ENCODE results near the gene TTC4.

TTC4 gene

DNA sequence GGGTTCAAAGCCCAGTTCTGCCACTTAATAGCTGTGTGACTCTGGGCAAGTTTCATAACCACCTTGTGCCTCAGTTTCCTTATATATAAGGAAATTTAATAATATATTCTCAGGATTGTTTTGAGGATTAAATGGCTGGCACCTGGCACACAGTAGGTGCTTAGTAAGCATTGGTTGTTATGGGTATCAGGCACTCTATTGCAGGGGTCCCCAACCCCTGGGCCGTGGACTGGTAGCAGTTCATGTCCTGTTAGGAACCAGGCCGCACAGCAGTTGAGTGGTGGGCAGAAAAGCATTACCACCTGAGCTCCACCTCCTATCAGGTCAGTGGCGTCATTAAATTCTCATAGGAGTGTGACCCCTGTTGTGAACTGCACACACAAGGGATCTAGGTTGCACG, 30.2 kb downstream of the TTC4 start:
- Histone ChIP-seq H3K9ac (ENCODE audit: low read depth, low read length, poor library complexity, severe bottlenecking) (no peak overlapping the region), H4K20me1 (ENCODE audit: insufficient read depth, low read length, poor library complexity, severe bottlenecking) (no peaks in the 10 kb centered on the region), H3K27me3 (ENCODE audit: insufficient read depth, low read length, poor library complexity, severe bottlenecking) (no peaks in the 10 kb centered on the region), H3K4me1 (ENCODE audit: insufficient read depth, low read length, poor library complexity, severe bottlenecking) (no peaks in the 10 kb centered on the region), H3K4me2 (ENCODE audit: low read depth, low read length, poor library complexity, severe bottlenecking) (no peak overlapping the region), H3K79me2 (ENCODE audit: insufficient read depth, low read length) (no peaks in the 10 kb centered on the region), H3K36me3 (ENCODE audit: insufficient read depth, low read length) (peaks cover 32% of the 10 kb centered on the region; the same call in 1 of the 2 replicates), H3K4me3 (ENCODE audit: low read length, poor library complexity, severe bottlenecking) (no peak overlapping the region), H3F3A (ENCODE audit: low read depth) (no peaks in the 10 kb centered on the region), H2AFZ (ENCODE audit: low read length) (no peak overlapping the region), H3K9me3 (ENCODE audit: insufficient read depth, low read depth, low read length) (no peaks in the 10 kb centered on the region), H3K9me2 (replicated peaks; ENCODE audit: low read depth, low read length) (no peaks in the 10 kb centered on the region)
- TF ChIP-seq EZH2phosphoT487 (IDR thresholded peaks at IDR 0.05; ENCODE audit: borderline replicate concordance) = no peak
- TF ChIP-seq, protein P1, sequence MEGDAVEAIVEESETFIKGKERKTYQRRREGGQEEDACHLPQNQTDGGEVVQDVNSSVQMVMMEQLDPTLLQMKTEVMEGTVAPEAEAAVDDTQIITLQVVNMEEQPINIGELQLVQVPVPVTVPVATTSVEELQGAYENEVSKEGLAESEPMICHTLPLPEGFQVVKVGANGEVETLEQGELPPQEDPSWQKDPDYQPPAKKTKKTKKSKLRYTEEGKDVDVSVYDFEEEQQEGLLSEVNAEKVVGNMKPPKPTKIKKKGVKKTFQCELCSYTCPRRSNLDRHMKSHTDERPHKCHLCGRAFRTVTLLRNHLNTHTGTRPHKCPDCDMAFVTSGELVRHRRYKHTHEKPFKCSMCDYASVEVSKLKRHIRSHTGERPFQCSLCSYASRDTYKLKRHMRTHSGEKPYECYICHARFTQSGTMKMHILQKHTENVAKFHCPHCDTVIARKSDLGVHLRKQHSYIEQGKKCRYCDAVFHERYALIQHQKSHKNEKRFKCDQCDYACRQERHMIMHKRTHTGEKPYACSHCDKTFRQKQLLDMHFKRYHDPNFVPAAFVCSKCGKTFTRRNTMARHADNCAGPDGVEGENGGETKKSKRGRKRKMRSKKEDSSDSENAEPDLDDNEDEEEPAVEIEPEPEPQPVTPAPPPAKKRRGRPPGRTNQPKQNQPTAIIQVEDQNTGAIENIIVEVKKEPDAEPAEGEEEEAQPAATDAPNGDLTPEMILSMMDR (conservative IDR thresholded peaks at IDR 0.05; ENCODE audit: low read length) = no peak

- H3K79me2 ChIP-seq (ENCODE audit: insufficient read depth, low read length) = no peaks in the 10 kb centered on the region
- no peaks in the 10 kb centered on the region for H3F3A ChIP-seq (ENCODE audit: low read depth)
- H3K4me2 ChIP-seq (ENCODE audit: low read depth, low read length, poor library complexity, severe bottlenecking) = no peak overlapping the region
Measured at GRCh38 chr1:54748094-54748835, 32.6 kb downstream of the TTC4 start.

GRCh38 chr1:54750596-54750995, 34.9 kb downstream of the TTC4 start:
- no peaks in the 10 kb centered on the region for H3K79me2 ChIP-seq (ENCODE audit: insufficient read depth, low read length)
- H3K9me2 ChIP-seq (replicated peaks; ENCODE audit: low read depth, low read length) = no peaks in the 10 kb centered on the region
- no peaks in the 10 kb centered on the region for H4K20me1 ChIP-seq (ENCODE audit: insufficient read depth, low read length, poor library complexity, severe bottlenecking)
- no peaks in the 10 kb centered on the region for H3K9me3 ChIP-seq (ENCODE audit: insufficient read depth, low read depth, low read length)
- TF ChIP-seq, protein P1 (conservative IDR thresholded peaks at IDR 0.05; ENCODE audit: low read length) = no peak
- TF ChIP-seq EZH2phosphoT487 (IDR thresholded peaks at IDR 0.05; ENCODE audit: borderline replicate concordance) = no peak
- H2AFZ ChIP-seq (ENCODE audit: low read length) = no peak overlapping the region
- no peak overlapping the region for H3K4me2 ChIP-seq (ENCODE audit: low read depth, low read length, poor library complexity, severe bottlenecking)
- H3K9ac ChIP-seq (ENCODE audit: low read depth, low read length, poor library complexity, severe bottlenecking) = no peak overlapping the region
- no peaks in the 10 kb centered on the region for H3K36me3 ChIP-seq (ENCODE audit: insufficient read depth, low read length)
- H3F3A ChIP-seq (ENCODE audit: low read depth) = no peaks in the 10 kb centered on the region
- H3K27me3 ChIP-seq (ENCODE audit: insufficient read depth, low read length, poor library complexity, severe bottlenecking) = no peaks in the 10 kb centered on the region
- no peaks in the 10 kb centered on the region for H3K4me1 ChIP-seq (ENCODE audit: insufficient read depth, low read length, poor library complexity, severe bottlenecking)
- H3K4me3 ChIP-seq (ENCODE audit: low read length, poor library complexity, severe bottlenecking) = no peak overlapping the region

More at GRCh38 chr1:54748094-54748835, 32.6 kb downstream of the TTC4 start:
- Histone ChIP-seq H3K9me3 (ENCODE audit: insufficient read depth, low read depth, low read length) (no peaks in the 10 kb centered on the region), H4K20me1 (ENCODE audit: insufficient read depth, low read length, poor library complexity, severe bottlenecking) (no peaks in the 10 kb centered on the region), H3K9ac (ENCODE audit: low read depth, low read length, poor library complexity, severe bottlenecking) (no peak overlapping the region), H3K36me3 (ENCODE audit: insufficient read depth, low read length) (peaks cover 10% of the 10 kb centered on the region; the same call in 1 of the 2 replicates), H3K4me1 (ENCODE audit: insufficient read depth, low read length, poor library complexity, severe bottlenecking) (no peaks in the 10 kb centered on the region), H2AFZ (ENCODE audit: low read length) (no peak overlapping the region), H3K9me2 (replicated peaks; ENCODE audit: low read depth, low read length) (no peaks in the 10 kb centered on the region), H3K4me3 (ENCODE audit: low read length, poor library complexity, severe bottlenecking) (no peak overlapping the region), H3K27me3 (ENCODE audit: insufficient read depth, low read length, poor library complexity, severe bottlenecking) (no peaks in the 10 kb centered on the region)
- TF ChIP-seq EZH2phosphoT487 (IDR thresholded peaks at IDR 0.05; ENCODE audit: borderline replicate concordance) = no peak
- TF ChIP-seq, protein P1 (conservative IDR thresholded peaks at IDR 0.05; ENCODE audit: low read length) = no peak

All from Loucy (cell line).